Measurements from ENCODE around the gene MTPN.

GRCh38 chr7:135929722-135930141 lies 47.4 kb downstream of the MTPN start:
- TF ChIP-seq POLR2A (IDR thresholded peaks at IDR 0.05; ENCODE audit: extremely low read depth, insufficient read length) (no peak), CTCF (IDR thresholded peaks at IDR 0.05; ENCODE audit: low read depth, low read length) (no peak), MYC (IDR thresholded peaks at IDR 0.05; ENCODE audit: low read depth, low read length) (no peak), MAX (IDR thresholded peaks at IDR 0.05; ENCODE audit: low read depth, low read length) (no peak)
